ENCODE results near the gene DMBX1.

GRCh38 chr1:46444466-46444865, 45.2 kb upstream of the DMBX1 start:
- TF ChIP-seq CTCF (IDR thresholded peaks at IDR 0.05): no peak
- TF ChIP-seq POLR2A (IDR thresholded peaks at IDR 0.05): no peak
- no peak for TF ChIP-seq EP300 (IDR thresholded peaks at IDR 0.05; ENCODE audit: low read depth)
- no peak for TF ChIP-seq POLR2AphosphoS5 (IDR thresholded peaks at IDR 0.05)
